ENCODE data around the gene FBXL14. TPM values are rescaled to one million over a fixed set of nuclear protein-coding genes. Genes with fewer than 3 reads are reported as not detected.
"Not testable (repeated sequence)": the region's sequence is repeated elsewhere in the genome, so short reads cannot be mapped to it uniquely, and the experiment has no call there.

The FBXL14 gene
- total and polyA plus RNA-seq, 7 donors: 2.9 to 13.8 (median 5.2) TPM

GRCh38 chr12:1605129-1606020 is 11.0 kb upstream of the FBXL14 start:
- Histone ChIP-seq H3K27me3 (ENCODE audit: insufficient read depth in 3 of 3, low read length in 2 of 3) (no peaks in the 10 kb centered on the region), H3K9me3 (no peaks in the 10 kb centered on the region), H3K4me1 (peaks cover 10% of the 10 kb centered on the region), H3K36me3 (ENCODE audit: insufficient read depth in 1 of 2, low read depth in 1 of 2) (no peaks in the 10 kb centered on the region), H3K4me3 (peak overlapping the region; percentile 68), H3K27ac (peak overlapping the region; percentile 84)
- DNase-seq (peak; percentile 57 to 72), ATAC-seq (peak; percentile 85 to 93 (median 87))
- intact Hi-C loops (cut with DNase I): no loop called here
- WGBS, 3 donors: 0 to 1% (median 1%) methylated on average over 22 of the region's 22 CpGs
- TF ChIP-seq CTCF (IDR thresholded peaks at IDR 0.05): peak; percentile 71

GRCh38 chr12:1604464-1604863 is 10.1 kb upstream of the FBXL14 start:
- H3K27me3 ChIP-seq (ENCODE audit: insufficient read depth in 3 of 3, low read length in 2 of 3): no peaks in the 10 kb centered on the region
- H3K36me3 ChIP-seq (ENCODE audit: insufficient read depth in 1 of 2, low read depth in 1 of 2): no peaks in the 10 kb centered on the region
- H3K4me3 ChIP-seq: no peak overlapping the region
- intact Hi-C loops (cut with DNase I): no loop called here
- H3K9me3 ChIP-seq: no peaks in the 10 kb centered on the region
- ATAC-seq (no peak), DNase-seq (no peak)
- peaks cover 10% of the 10 kb centered on the region for H3K4me1 ChIP-seq
- WGBS, 3 donors: 59 to 68% (median 63%) methylated on average over 3 of the region's 3 CpGs
- H3K27ac ChIP-seq: no peak overlapping the region
- TF ChIP-seq CTCF (IDR thresholded peaks at IDR 0.05): no peak

GRCh38 chr12:1603269-1603993 is 9.1 kb upstream of the FBXL14 start:
- DNase-seq (no peak), ATAC-seq (no peak)
- no peak overlapping the region for H3K27ac ChIP-seq
- H3K4me3 ChIP-seq: no peak overlapping the region
- intact Hi-C loops (cut with DNase I): no loop called here
- no peaks in the 10 kb centered on the region for H3K36me3 ChIP-seq (ENCODE audit: insufficient read depth in 1 of 2, low read depth in 1 of 2)
- H3K9me3 ChIP-seq: no peaks in the 10 kb centered on the region
- H3K27me3 ChIP-seq (ENCODE audit: insufficient read depth in 3 of 3, low read length in 2 of 3): no peaks in the 10 kb centered on the region
- no peak for TF ChIP-seq CTCF (IDR thresholded peaks at IDR 0.05)
- 85 to 89% (median 86%) methylated on average over 7 of the region's 7 CpGs for WGBS, 3 donors
- H3K4me1 ChIP-seq: peaks cover 10% of the 10 kb centered on the region

- H3K27me3 ChIP-seq (ENCODE audit: insufficient read depth in 3 of 3, low read length in 2 of 3); ATAC-seq; intact Hi-C loops (cut with DNase I); H3K4me3 ChIP-seq; DNase-seq; H3K9me3 ChIP-seq; H3K27ac ChIP-seq; H3K36me3 ChIP-seq (ENCODE audit: insufficient read depth in 1 of 2, low read depth in 1 of 2): not testable (repeated sequence)
- WGBS, 3 donors: 72 to 82% (median 78%) methylated on average over 9 of the region's 9 CpGs
- H3K4me1 ChIP-seq: peaks cover 10% of the 10 kb centered on the region
These were observed 8.3 kb upstream of the FBXL14 start for GRCh38 chr12:1602706-1603105.

- 94 to 96% (median 96%) methylated on average over 3 of the region's 3 CpGs for WGBS, 3 donors
- DNase-seq: no peak
- intact Hi-C loops (cut with DNase I): no loop called here
These were observed 4.4 kb upstream of the FBXL14 start for GRCh38 chr12:1598757-1599156.

More at GRCh38 chr12:1598757-1599156, 4.4 kb upstream of the FBXL14 start:
- H3K36me3 ChIP-seq (ENCODE audit: insufficient read depth in 1 of 2, low read depth in 1 of 2): no peaks in the 10 kb centered on the region
- H3K27ac ChIP-seq: no peak overlapping the region
- peaks cover 7% of the 10 kb centered on the region for H3K4me1 ChIP-seq
- H3K27me3 ChIP-seq (ENCODE audit: insufficient read depth in 3 of 3, low read length in 2 of 3): no peaks in the 10 kb centered on the region
- no peak for TF ChIP-seq CTCF (IDR thresholded peaks at IDR 0.05)
- H3K4me3 ChIP-seq: no peak overlapping the region
- no peak for ATAC-seq
- no peaks in the 10 kb centered on the region for H3K9me3 ChIP-seq

All from psoas muscle (tissue), 8 donors.